GM12864 (cell line): ENCODE measurements around the gene MAD1L1.

Experiments
- DNase-seq: peaks from one replicate; pipeline ENCODE4 v3.0.0-alpha.2; 2011; ENCODE audit warnings: low read depth
- H3K4me3 ChIP-seq: 2 replicates; pipeline ENCODE4 v1.5.1; 2011; ENCODE audit warnings: mild to moderate bottlenecking, low read depth, low read length, control low read depth
- TF ChIP-seq, protein P1 (sequence below): IDR thresholded peaks from 2 replicates; pipeline ENCODE4 v1.5.1; 2011; ENCODE audit warnings: low read depth, mild to moderate bottlenecking, moderate library complexity, low read length, control low read depth, inconsistent platforms; ENCODE audit errors: missing control alignments

MAD1L1 gene

DNA sequence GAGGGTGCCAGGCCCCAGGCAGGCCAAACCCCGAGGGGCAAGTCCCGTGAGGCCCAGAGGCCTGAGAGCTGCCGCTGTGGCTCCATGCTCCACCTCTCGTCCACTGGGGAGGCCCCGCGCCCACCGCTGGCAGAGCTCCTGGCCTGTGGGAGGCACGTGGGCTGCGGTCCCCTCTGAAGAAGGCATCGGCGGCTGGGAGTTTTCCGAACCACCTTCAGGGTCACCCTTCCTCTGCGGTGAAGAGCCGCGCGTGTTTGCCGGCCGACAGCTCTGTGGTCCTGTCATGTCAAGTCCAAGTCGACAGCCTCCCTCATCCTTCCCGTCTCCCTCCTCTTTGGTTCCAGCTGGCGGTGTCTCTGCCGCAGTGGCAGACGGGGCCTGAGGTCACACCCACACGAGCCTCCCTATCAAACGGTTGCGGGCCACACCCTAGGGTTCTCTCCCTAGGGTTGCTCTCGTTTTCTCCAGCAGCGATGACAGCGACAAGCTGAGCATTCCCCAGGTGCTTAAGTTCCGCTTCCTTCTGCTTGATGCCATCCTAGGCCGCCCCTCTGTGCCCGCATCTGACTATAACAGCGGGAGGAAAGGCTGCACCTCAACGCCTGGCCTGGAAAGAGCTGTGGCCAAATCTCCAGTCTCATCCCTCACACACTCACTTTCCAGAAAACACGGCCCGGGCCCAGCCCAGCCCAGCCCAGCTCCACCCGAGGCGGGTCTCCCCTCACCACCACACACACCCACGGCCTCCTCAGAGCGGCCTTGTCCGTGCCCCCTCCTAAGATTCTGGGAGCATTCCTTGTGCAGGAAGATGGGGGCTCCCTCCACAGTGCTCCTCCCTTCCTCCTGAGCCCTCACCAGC lies 377.6 kb downstream of the MAD1L1 start:
- H3K4me3 ChIP-seq: no peak overlapping the region
- TF ChIP-seq, protein P1, sequence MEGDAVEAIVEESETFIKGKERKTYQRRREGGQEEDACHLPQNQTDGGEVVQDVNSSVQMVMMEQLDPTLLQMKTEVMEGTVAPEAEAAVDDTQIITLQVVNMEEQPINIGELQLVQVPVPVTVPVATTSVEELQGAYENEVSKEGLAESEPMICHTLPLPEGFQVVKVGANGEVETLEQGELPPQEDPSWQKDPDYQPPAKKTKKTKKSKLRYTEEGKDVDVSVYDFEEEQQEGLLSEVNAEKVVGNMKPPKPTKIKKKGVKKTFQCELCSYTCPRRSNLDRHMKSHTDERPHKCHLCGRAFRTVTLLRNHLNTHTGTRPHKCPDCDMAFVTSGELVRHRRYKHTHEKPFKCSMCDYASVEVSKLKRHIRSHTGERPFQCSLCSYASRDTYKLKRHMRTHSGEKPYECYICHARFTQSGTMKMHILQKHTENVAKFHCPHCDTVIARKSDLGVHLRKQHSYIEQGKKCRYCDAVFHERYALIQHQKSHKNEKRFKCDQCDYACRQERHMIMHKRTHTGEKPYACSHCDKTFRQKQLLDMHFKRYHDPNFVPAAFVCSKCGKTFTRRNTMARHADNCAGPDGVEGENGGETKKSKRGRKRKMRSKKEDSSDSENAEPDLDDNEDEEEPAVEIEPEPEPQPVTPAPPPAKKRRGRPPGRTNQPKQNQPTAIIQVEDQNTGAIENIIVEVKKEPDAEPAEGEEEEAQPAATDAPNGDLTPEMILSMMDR: no peak
- no peak for DNase-seq

GRCh38 chr7:1853986-1854865 lies 378.5 kb downstream of the MAD1L1 start:
- H3K4me3 ChIP-seq: no peak overlapping the region
- TF ChIP-seq, protein P1: no peak
- DNase-seq: no peak

GRCh38 chr7:1853431-1853985 lies 379.2 kb downstream of the MAD1L1 start:
- H3K4me3 ChIP-seq: no peak overlapping the region
- DNase-seq: no peak
- TF ChIP-seq, protein P1: no peak

DNA sequence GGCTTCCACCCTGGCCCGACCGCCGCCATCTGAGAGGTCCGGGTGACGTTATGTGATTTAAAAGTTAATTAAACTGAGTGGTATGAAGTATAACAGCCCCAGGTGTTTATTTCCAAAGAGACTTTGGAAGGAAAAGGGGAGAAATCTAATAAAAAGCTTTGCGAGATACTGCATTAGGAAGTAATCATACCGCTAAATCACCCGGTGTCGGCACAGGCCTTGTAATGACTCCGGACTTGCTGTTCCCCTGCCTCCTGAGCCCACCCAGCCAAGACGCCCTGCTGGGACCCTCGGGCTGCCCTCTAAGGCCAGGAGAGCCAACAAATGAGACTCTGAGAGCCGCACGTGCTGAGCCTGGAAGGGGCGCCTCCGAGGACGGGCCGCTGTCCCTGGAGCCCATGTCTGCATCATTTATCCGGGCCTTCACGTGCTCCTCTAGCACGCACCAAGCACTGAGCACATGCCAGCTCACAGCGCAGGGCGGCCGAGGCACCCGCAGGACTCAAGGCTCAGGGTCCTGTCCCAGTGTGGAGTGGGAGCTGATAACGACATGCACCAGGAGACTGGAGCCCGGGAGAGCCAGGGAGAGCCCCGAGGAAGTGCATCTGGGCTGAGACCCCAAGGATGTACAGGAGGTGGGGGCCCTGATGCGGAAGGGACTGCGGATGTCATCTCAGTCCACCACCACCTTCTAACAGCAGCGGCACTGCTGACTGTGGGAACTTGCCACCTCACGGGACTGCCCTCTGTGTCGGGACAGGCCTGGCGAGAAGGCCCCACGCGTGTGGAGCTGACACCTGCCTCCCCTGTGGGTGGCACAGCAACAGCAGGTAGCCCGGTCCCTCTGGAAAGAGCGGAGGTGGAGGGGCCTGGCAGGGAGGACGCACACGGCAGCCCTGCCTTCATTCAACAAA lies 380.0 kb downstream of the MAD1L1 start:
- no peak overlapping the region for H3K4me3 ChIP-seq
- TF ChIP-seq, protein P1: no peak
- no peak for DNase-seq

DNA sequence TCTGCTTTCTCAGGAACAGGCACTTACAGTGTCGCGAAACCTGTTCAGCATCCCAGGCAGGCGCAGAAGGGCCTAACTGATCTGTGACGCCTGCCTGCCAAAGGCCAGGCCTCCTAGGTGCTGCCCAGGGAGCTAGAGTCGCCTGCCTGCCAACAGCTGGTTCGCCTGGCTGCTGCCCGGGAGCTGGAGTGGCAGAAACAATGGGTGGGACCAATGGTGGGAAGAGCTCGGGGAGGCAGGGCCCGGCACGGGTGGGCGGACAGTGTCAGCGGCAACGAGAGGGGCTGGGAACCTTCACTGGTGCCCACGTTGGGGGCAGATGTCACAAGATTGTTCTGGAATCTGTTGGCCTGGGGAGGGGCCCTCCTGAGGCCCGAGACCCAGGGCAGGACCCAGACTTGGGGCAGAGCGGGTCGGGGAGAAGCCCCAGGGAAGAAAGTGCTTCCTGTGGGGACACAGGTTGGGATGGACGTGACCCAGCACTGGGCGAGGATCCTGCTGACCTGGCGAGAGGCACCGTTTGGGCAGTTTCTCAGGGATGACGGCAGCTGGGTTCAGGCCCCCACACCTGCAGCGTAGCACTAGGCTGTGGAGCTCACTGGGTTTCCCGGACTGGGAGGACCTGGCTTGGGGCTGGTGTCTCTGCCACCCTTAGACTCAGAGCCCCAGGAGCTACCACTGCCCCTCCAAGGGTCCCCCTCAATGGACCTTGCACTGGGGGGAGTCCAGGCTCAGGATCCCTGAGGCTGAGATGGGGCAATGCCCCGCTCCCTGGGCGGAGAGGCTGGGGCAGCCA lies 380.8 kb downstream of the MAD1L1 start:
- H3K4me3 ChIP-seq: no peak overlapping the region
- TF ChIP-seq, protein P1: no peak
- DNase-seq: no peak
